Midbrain (tissue), 1 donor: ENCODE results near the gene C16orf95.

ENCODE experiments used
- DNase-seq: peaks from one replicate; lab custom pipeline; 2025; lab: John Stamatoyannopoulos, UW

The C16orf95 gene

DNA sequence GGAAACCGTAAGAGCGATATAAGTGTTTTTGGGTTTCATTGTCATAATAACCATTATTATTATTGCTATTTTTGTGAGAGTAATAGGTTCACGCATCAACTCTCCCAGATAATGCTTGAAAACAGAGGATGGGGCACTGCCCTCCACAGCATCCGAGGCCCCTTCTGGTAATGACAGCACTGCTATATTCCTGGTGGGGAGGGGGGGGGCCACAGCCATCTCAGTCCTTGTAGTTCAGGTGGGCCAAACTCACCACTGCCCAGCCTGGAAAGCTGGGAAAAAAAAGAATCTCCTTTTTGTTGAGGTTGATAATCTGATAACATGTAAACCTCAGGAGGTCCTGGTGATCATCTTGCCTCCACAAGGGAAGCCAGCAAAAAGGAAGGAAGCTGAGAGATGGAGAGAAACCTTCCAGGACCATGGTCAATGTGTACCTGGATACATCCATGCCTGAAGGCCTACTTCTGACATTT, 706 bp downstream of the C16orf95 start:
- no peak for DNase-seq

- no peak for DNase-seq
Measured at GRCh38 chr16:87314990-87315420, 2.2 kb downstream of the C16orf95 start.

- DNase-seq, result no peak
Measured at GRCh38 chr16:87312008-87312407, 5.2 kb downstream of the C16orf95 start.

DNA sequence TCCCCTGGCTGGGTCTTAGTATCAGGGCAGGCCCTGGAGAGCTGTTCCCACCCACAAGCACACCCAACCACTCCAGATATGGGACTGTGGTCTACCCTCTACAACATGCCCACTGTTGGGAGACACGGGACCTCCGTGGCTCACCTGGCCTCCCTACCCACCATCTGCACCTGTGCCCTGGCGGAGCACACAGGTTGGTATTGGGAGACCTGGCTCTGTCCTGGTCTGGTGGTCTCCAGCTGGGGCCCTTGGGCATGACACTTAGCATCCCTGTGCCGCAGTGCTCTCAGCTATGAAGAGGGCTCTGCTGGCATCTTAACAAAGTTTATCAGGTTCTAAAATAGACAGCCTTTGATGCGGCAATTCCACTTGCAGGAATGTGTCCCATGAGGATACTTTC, 5.8 kb downstream of the C16orf95 start:
- no peak for DNase-seq

- no peak for DNase-seq
Measured at GRCh38 chr16:87310610-87311009, 6.6 kb downstream of the C16orf95 start.

- no peak for DNase-seq
Measured at GRCh38 chr16:87309620-87310525, 7.3 kb downstream of the C16orf95 start.

GRCh38 chr16:87308826-87309225, 8.4 kb downstream of the C16orf95 start:
- no peak for DNase-seq

- no peak for DNase-seq
Measured at GRCh38 chr16:87306516-87306915, 10.7 kb downstream of the C16orf95 start.

DNA sequence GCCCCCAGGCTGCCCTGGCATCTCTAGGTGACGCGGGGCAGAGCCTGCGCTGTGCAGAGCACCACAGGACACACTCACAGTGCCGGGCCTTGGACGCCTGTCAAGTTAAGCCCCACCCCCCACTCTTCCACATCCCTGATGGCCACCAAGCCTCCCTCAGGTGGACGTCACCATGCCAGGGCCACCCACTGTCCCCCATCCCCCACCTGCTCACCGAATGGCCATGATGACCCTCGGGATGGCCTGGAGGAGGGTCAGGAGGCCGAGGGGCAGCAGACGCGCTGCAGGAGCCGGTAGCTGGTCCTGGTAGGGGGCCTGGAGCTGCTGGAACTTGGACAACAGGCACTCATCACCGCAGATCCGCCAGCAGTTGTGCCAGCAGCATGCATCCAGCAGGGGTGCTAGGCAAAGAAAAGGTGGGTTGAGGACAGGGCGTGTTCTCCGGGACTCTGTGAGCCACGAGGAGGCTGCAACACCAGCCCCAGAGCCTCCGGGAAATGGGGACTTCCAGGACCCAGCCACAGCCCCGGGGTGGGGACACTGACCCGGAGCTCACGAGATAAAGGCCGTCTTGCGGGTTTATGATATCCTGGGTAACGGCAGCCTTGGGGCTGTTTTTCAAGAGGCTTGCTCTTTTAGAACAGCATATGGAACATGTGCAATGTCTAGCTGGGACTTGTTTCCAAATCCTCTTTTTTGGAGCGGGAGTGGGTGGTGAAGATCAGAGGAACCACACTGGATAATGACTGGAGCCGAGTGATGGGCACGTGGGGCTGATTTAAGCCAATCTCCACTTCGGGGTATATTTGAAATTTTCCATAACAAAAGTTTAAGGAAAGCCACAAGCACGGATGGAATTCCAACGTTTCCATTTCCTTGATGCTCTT, 11.4 kb downstream of the C16orf95 start:
- DNase-seq, result no peak

DNA sequence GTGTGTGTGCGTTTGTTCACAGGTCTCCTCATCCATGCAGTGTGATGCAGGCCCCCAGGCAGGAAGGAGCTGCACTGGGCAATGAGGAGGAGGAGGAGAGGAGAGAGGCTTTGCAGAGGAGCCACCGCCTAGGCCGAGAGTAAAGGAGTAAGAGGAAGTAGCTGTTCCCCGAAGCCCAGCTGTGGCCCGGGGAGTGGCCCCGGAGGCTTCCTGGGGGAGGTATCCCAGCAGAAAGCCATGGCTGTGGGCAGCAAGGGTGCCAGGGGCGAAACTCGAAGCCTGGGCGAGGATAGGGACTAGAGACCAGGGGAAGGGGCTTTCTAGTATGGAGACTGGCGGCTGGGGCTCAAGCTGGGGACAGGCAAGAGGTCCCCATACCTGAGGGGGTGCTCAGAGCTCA, 12.2 kb downstream of the C16orf95 start:
- DNase-seq, result no peak

GRCh38 chr16:87303962-87304521, 13.2 kb downstream of the C16orf95 start:
- DNase-seq, result no peak

DNA sequence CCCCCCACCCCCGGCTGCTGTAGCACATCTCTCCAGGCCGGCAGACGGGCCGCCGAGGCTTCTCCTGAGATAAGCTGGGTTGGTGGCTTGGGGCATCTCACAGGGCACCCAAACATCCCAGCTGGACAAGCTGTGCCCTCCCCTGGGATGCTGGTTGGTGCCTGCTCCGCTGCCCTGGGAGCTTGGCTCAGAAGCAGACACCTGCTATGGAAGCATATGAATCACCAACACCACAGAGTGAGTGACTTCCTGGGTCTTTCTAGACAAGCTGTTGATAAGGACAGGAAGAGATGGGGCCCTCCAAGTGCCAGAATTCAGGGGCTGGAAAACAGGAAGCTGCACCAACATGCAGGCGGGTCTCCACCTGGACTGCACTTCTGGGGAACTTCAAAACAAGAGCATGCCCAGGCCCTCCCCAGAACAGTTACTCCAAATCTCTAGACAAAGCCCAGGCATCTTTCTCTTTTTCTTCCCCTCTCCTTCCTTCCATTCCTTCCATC, 13.7 kb downstream of the C16orf95 start:
- DNase-seq, result no peak

- no peak for DNase-seq
Measured at GRCh38 chr16:87298857-87299465, 18.2 kb downstream of the C16orf95 start.

DNA sequence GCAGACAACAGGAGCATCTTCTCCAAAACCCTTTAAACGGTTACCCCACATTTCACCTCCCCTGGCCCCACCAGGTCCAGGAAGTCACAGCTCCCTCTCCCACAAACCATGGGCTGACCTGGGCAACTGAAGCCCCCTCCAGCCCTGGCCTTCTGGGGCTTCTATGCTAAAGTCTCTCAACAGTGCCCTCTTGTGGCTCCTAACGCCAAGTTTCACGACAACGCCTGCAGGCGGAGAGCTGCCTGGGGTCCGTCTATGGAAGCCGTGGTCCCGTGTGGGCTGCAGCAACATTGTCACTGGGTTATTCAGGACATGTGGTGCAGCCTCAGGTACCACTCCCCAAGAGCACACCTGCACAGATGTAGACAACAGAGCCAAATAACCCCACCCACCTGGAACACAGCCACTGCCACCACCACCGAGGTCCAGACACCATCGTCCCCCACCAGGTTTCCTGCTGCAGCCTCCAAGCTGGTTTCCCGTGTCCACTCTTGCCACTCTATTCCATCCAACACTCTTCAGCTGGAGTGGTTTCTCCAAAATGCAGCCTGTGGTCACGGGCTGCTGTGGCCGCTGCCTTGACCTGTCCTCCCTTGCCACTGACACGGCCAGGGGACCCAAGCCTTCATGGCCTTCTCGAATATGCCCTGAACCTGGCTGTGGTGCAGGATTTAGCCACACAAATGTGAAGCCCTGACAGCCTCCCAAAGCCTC, 19.1 kb downstream of the C16orf95 start:
- peak; percentile 6 for DNase-seq

- no peak for DNase-seq
Measured at GRCh38 chr16:87297407-87297806, 19.8 kb downstream of the C16orf95 start.

- no peak for DNase-seq
Measured at GRCh38 chr16:87295661-87296531, 21.3 kb downstream of the C16orf95 start.

DNA sequence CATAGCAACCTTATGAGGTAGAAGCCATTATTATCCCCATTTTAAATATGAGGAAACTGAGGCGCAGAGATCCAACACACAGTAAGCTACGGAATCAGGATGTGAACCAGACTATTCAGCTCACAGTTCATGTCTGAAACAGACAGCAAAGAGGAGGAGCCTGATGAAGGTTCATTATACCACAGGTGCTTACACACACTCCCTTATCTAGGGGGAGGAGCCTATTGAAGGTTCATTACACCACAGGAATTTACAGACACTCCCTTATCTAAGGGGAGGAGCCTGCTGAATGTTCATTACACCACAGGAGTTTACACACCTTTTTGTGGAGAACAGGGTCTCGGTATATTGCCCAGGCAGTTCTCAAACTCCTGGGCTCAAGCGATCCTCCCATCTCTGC, 21.9 kb downstream of the C16orf95 start:
- DNase-seq, result no peak

DNA sequence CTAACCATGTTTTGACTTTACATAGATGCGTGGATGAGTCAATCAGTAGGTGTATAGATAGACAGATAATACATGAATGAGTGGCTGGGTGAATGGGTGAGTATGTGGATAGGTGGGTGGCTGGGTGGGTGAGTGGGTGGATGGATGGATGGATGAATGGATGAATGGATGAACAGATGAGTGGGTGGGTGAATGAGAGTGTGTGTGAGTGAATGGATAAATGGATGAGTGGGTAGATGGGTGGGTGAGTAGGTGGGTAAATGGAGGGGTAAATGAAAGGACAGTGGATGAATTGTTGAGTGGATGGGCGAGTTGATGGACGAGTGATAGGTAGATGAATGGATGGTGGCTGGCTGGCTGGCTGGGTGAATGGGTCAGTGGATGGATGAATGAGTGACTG, 23.2 kb downstream of the C16orf95 start:
- no peak for DNase-seq

GRCh38 chr16:87291944-87292343, 25.2 kb downstream of the C16orf95 start:
- no peak for DNase-seq

- DNase-seq, result no peak
Measured at GRCh38 chr16:87288753-87289362, 28.3 kb downstream of the C16orf95 start.
